ENCODE results near the gene RFX4.

RFX4 gene

GRCh38 chr12:106745181-106745745 lies 162.5 kb downstream of the RFX4 start:
- no peak for TF ChIP-seq CTCF (IDR thresholded peaks at IDR 0.05; ENCODE audit: borderline replicate concordance, insufficient read depth, low read depth, low read length)
- no peak overlapping the region for H3K4me3 ChIP-seq (ENCODE audit: low read depth, low read length)

DNA sequence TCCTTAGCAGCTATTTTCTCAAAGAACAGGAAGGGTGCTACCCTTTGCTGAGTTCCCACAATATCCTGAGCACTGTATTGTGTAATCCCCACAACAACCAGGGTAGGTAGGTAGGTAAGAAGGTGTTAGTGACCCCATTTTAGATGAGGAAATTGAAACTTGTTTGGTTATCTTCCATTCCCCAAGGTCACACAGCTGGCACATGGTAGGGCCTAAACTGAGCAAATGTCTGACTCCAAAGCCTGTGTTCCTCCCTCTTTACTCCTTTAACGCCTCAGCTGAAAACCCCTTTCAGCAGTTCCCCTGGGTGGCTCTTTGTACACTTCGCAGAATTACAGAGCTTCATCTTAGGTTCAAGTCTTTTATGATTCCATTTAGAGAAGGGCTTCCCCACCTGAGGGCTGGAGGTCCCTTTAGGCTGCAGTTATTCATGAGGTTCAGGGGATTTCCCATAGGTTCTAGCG lies 165.2 kb downstream of the RFX4 start:
- TF ChIP-seq CTCF (IDR thresholded peaks at IDR 0.05; ENCODE audit: borderline replicate concordance, insufficient read depth, low read depth, low read length), result no peak
- no peak overlapping the region for H3K4me3 ChIP-seq (ENCODE audit: low read depth, low read length)

GRCh38 chr12:106750524-106750923 lies 167.7 kb downstream of the RFX4 start:
- H3K4me3 ChIP-seq (ENCODE audit: low read depth, low read length), result no peak overlapping the region
- TF ChIP-seq CTCF (IDR thresholded peaks at IDR 0.05; ENCODE audit: borderline replicate concordance, insufficient read depth, low read depth, low read length), result no peak

GRCh38 chr12:106753526-106753925 lies 170.7 kb downstream of the RFX4 start:
- no peak for TF ChIP-seq CTCF (IDR thresholded peaks at IDR 0.05; ENCODE audit: borderline replicate concordance, insufficient read depth, low read depth, low read length)
- H3K4me3 ChIP-seq (ENCODE audit: low read depth, low read length), result no peak overlapping the region

DNA sequence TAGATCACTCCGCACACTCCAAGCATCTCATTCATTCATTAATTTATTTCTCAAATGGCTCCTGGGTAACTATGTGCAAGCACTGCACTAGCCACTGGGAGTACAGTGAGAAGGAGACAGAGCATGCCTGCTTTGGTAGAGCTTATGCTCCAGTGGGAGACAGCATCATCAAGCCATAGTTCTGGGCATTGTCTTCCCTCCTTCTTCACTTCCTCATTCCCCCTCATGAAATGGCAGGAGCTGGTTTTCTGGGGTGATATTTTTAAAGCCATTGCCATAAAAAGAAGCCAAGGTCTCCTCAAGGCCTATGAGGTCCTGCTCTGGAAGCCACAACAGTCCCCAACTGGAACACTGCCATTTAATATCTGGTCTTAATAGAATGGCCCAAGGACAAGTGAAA lies 171.5 kb downstream of the RFX4 start:
- TF ChIP-seq CTCF (IDR thresholded peaks at IDR 0.05; ENCODE audit: borderline replicate concordance, insufficient read depth, low read depth, low read length), result no peak
- H3K4me3 ChIP-seq (ENCODE audit: low read depth, low read length), result no peak overlapping the region

DNA sequence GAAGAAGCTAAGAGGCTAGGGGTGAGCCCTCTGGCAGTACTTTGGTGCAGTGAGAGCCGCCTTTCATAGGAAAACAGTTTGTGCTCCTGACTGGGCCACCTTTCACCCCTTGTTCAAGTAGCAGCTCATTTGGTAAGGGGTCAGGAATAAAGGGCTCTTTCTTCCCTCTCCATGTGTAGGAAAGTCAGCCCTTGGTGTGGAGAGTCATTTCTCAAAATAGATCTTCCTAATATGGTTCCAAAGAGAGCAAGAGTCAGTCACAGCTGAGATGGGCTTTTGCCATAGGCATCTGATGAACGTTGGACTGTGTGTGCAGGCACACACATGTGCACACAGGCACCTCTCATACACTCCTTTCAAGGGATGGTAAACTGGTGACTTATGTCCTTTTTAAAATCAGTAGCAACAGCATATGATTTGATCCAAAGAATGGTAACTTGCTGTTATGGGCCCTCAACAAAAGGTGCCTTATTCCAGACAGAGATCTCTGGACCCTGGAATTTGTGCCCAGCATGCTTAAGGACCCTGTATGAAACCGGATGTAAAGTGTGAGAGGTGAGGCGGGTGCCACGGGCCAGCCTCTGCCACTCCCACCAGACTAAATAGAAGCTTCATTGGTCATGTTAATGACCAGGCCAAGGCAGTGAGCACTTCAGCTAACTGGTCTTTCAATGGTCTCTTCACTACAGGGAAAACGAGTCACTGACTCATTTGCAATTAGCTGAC lies 175.0 kb downstream of the RFX4 start:
- H3K4me3 ChIP-seq (ENCODE audit: low read depth, low read length), result no peak overlapping the region
- TF ChIP-seq CTCF (IDR thresholded peaks at IDR 0.05; ENCODE audit: borderline replicate concordance, insufficient read depth, low read depth, low read length), result no peak

Measured in GM12875 (cell line).